Transverse colon (tissue), 4 donors: Measurements from ENCODE around the gene TP53BP1. TPM values are rescaled to one million over a fixed set of nuclear protein-coding genes. Genes with fewer than 3 reads are reported as not detected.
A peak's percentile ranks its signal among the peaks of the same experiment; 100 is the strongest.

Experiments used
- DNase-seq: peaks from one replicate; pipeline ENCODE4 v3.0.0-alpha.2; 2019
- H3K27ac ChIP-seq, 4 donors: fragments of 200-600 bp; sonication (generic); 2 replicates each; pipeline ENCODE4 v1.5.1; 2016 to 2018; ENCODE audit warnings: inconsistent platforms in 4 of 4
- H3K27me3 ChIP-seq: fragments of 200-600 bp; sonication (generic); 2 replicates; pipeline ENCODE4 v1.5.1; 2017; ENCODE audit warnings: inconsistent platforms
- H3K36me3 ChIP-seq, 4 donors: fragments of 200-600 bp; sonication (generic); 2 replicates each; pipeline ENCODE4 v1.5.1; 2017 to 2019; ENCODE audit warnings: inconsistent platforms in 4 of 4
- H3K4me1 ChIP-seq, 4 donors: fragments of 200-600 bp; sonication (generic); 2 replicates each; pipeline ENCODE4 v1.5.1; 2017 to 2020; ENCODE audit warnings: inconsistent platforms in 4 of 4
- H3K4me3 ChIP-seq, 4 donors: fragments of 200-600 bp; sonication (generic); 1 replicate in 1 of 4; 2 replicates in 3 of 4; pipeline versions ENCODE4 v1.5.1 to v1.6.1; 2017 to 2019; ENCODE audit warnings: inconsistent platforms in 4 of 4
- H3K9me3 ChIP-seq, 2 donors: fragments of 200-600 bp; sonication (generic); 2 replicates each; pipeline ENCODE4 v1.5.1; 2017 to 2019; ENCODE audit warnings: inconsistent platforms in 2 of 2
- EP300 ChIP-seq: sonication (generic); formaldehyde crosslinking; IDR thresholded peaks from one replicate; pipeline ENCODE4 v1.6.1; 2017; ENCODE audit warnings: antibody characterized with exemption, low read depth
- POLR2A ChIP-seq: fragments of 450-650 bp; IDR thresholded peaks from one replicate; pipeline ENCODE4 v1.6.1; 2016; ENCODE audit warnings: antibody characterized with exemption, mild to moderate bottlenecking, moderate library complexity
- POLR2AphosphoS5 ChIP-seq, 3 donors: sonication (generic); formaldehyde crosslinking; IDR thresholded peaks; one replicate each; pipeline ENCODE4 v1.6.1; 2016; ENCODE audit warnings: antibody characterized with exemption in 3 of 3
- WGBS, 2 donors: methylation state at CpG; one replicate each; pipeline ENCODE4 v1.1.5; 2018; ENCODE audit warnings: low coverage in 1 of 2; 5-methylcytosine and 5-hydroxymethylcytosine counted together
- in situ Hi-C, 4 donors: fragments of 200-750 bp; cut with MboI; loops; one replicate each; pipeline versions ENCODE4 v1.15.0 to v1.15.1; 2017; ENCODE audit warnings: low sequenced_read_pairs in 3 of 4, low pct_ligation_motif_present in 1 of 4, low pct_unique_long_range_greater_than_20kb in 1 of 4
- intact Hi-C: fragments of 100-400 bp; cut with DNase I; formaldehyde crosslinking; loops from one replicate; pipeline ENCODE4 v1.15.1; 2023; ENCODE audit warnings: low total_unique reads
- total RNA-seq, 4 donors: library from RNA; depleted of rRNA; stranded (reverse); fragments of >200 nt; gene quantifications; one replicate each; pipeline ENCODE4 v1.1.0, GENCODE V29; 2016
- TF ChIP-seq, protein P1 (sequence below), 5 experiments: fragments of 200-600 bp in 3 of 5; fragments of 450-650 bp in 2 of 5; sonication (generic) in 3 of 5; IDR thresholded peaks; 1 replicate in 2 of 5; 2 replicates in 3 of 5; pipeline ENCODE4 v1.5.1; 2016 to 2017; ENCODE audit warnings: antibody characterized with exemption in 5 of 5, inconsistent platforms in 3 of 5, mild to moderate bottlenecking in 2 of 5, moderate library complexity in 1 of 5

Gene TP53BP1, protein sequence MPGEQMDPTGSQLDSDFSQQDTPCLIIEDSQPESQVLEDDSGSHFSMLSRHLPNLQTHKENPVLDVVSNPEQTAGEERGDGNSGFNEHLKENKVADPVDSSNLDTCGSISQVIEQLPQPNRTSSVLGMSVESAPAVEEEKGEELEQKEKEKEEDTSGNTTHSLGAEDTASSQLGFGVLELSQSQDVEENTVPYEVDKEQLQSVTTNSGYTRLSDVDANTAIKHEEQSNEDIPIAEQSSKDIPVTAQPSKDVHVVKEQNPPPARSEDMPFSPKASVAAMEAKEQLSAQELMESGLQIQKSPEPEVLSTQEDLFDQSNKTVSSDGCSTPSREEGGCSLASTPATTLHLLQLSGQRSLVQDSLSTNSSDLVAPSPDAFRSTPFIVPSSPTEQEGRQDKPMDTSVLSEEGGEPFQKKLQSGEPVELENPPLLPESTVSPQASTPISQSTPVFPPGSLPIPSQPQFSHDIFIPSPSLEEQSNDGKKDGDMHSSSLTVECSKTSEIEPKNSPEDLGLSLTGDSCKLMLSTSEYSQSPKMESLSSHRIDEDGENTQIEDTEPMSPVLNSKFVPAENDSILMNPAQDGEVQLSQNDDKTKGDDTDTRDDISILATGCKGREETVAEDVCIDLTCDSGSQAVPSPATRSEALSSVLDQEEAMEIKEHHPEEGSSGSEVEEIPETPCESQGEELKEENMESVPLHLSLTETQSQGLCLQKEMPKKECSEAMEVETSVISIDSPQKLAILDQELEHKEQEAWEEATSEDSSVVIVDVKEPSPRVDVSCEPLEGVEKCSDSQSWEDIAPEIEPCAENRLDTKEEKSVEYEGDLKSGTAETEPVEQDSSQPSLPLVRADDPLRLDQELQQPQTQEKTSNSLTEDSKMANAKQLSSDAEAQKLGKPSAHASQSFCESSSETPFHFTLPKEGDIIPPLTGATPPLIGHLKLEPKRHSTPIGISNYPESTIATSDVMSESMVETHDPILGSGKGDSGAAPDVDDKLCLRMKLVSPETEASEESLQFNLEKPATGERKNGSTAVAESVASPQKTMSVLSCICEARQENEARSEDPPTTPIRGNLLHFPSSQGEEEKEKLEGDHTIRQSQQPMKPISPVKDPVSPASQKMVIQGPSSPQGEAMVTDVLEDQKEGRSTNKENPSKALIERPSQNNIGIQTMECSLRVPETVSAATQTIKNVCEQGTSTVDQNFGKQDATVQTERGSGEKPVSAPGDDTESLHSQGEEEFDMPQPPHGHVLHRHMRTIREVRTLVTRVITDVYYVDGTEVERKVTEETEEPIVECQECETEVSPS (N-terminal part only)
- total RNA-seq = 10 to 100 TPM; 25.1 to 40.8 (median 33.7) TPM

GRCh38 chr15:43492673-43493601 is at the start of gene TP53BP1:
TSS of gene TP53BP1 (minus strand) at chr15:43493156. CDS start at chr15:43493043, 113 bp downstream.
- in situ Hi-C loops = loop anchor here in 1 of 4 donors (25.0 kb wide), 1 partner anchor 294 kb away; the partner anchor contains the start of genes ELL3 and SERF2
- intact Hi-C loops = no loop called here
- DNase-seq = peak; percentile 98
- 0 to 1% methylated on average over 4 to 53 of the region's 54 CpGs for WGBS, 2 donors
- no peaks in the 10 kb centered on the region for H3K27me3 ChIP-seq
- H3K4me1 ChIP-seq = peaks cover 6 to 47% (median 16%) of the 10 kb centered on the region in 4 donors
- peak within 1 kb of the TSS; percentile 29 to 97 (median 82) for H3K4me3 ChIP-seq
- peak within 1 kb of the TSS; percentile 83 to 92 (median 90) for H3K27ac ChIP-seq
- H3K9me3 ChIP-seq = no peaks in the 10 kb centered on the region
- H3K36me3 ChIP-seq = peaks cover 0 to 5% (median 2%) of the 10 kb centered on the region in 4 donors
- peak; percentile 48 for TF ChIP-seq POLR2A
- TF ChIP-seq POLR2AphosphoS5 (IDR thresholded peaks at IDR 0.05) = peak; percentile 20 to 68 (median 56)
- no peak for TF ChIP-seq EP300
- TF ChIP-seq, protein P1, sequence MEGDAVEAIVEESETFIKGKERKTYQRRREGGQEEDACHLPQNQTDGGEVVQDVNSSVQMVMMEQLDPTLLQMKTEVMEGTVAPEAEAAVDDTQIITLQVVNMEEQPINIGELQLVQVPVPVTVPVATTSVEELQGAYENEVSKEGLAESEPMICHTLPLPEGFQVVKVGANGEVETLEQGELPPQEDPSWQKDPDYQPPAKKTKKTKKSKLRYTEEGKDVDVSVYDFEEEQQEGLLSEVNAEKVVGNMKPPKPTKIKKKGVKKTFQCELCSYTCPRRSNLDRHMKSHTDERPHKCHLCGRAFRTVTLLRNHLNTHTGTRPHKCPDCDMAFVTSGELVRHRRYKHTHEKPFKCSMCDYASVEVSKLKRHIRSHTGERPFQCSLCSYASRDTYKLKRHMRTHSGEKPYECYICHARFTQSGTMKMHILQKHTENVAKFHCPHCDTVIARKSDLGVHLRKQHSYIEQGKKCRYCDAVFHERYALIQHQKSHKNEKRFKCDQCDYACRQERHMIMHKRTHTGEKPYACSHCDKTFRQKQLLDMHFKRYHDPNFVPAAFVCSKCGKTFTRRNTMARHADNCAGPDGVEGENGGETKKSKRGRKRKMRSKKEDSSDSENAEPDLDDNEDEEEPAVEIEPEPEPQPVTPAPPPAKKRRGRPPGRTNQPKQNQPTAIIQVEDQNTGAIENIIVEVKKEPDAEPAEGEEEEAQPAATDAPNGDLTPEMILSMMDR (IDR thresholded peaks at IDR 0.05) = no peak

- H3K27me3 ChIP-seq = no peaks in the 10 kb centered on the region
- no peak for DNase-seq
- TF ChIP-seq, protein P1 (IDR thresholded peaks at IDR 0.05) = no peak
- TF ChIP-seq POLR2A (no peak), EP300 (no peak), POLR2AphosphoS5 (IDR thresholded peaks at IDR 0.05) (no peak)
- H3K36me3 ChIP-seq = no peaks in the 10 kb centered on the region
- in situ Hi-C loops (no loop called here), intact Hi-C loops (no loop called here)
- no peaks in the 10 kb centered on the region for H3K4me1 ChIP-seq
- H3K9me3 ChIP-seq = no peaks in the 10 kb centered on the region
- H3K27ac ChIP-seq = no peak overlapping the region
- H3K4me3 ChIP-seq = no peak overlapping the region
These were observed 48.8 kb upstream of the TP53BP1 start for GRCh38 chr15:43541785-43542184.

GRCh38 chr15:43538091-43538490 is 45.1 kb upstream of the TP53BP1 start:
- 80 to 89% methylated on average over 1 to 2 of the region's 2 CpGs for WGBS, 2 donors
- H3K27me3 ChIP-seq = no peaks in the 10 kb centered on the region
- no peak overlapping the region for H3K27ac ChIP-seq
- TF ChIP-seq POLR2A (no peak), POLR2AphosphoS5 (IDR thresholded peaks at IDR 0.05) (no peak), EP300 (no peak)
- TF ChIP-seq, protein P1 (IDR thresholded peaks at IDR 0.05) = no peak
- peaks cover 0 to 4% (median 1%) of the 10 kb centered on the region in 4 donors for H3K4me1 ChIP-seq
- H3K4me3 ChIP-seq = no peak overlapping the region
- in situ Hi-C loops (no loop called here), intact Hi-C loops (no loop called here)
- H3K36me3 ChIP-seq = no peaks in the 10 kb centered on the region
- H3K9me3 ChIP-seq = no peaks in the 10 kb centered on the region
- no peak for DNase-seq
